Heart left ventricle (tissue), 13 donors: Measurements from ENCODE around the gene IFNGR2.

Experiments
- POLR2A ChIP-seq, 2 donors: fragments of 450-650 bp; IDR thresholded peaks; one replicate each; pipeline ENCODE4 v1.6.1; 2017; ENCODE audit warnings: antibody characterized with exemption in 2 of 2, mild to moderate bottlenecking in 2 of 2, moderate library complexity in 2 of 2
- TF ChIP-seq, protein P1 (sequence below), 12 donors: fragments of 200-600 bp; sonication (generic) in 4 of 12; IDR thresholded peaks; one replicate each; pipeline versions ENCODE4 v1.5.0 to v1.8.0; 2018 to 2022; ENCODE audit warnings: antibody characterized with exemption in 12 of 12, mild to moderate bottlenecking in 5 of 12
- donor health status: ischemic (EF 13 %, LVEDD 7.1; RV severe dilation, severe dysfunction).
- donor health status: DM: no; HTN: yes; CAD: no.
- donor health status: DM: no; HTN: no; CAD: no.
- donor health status: ischemic (EF 25% LVEDD 6.9; RV normal size, moderate dysfunction).
- donor health status: ischemic (EF 25% LVEDD 5.7; RV mildly dilated, moderate dysfunction).
- donor health status: ischemic (EF 35%, LVEDD 5.7; RV mildly dilated, moderate dysfunction).
- donor health status: nonischemic (EF 11% LVEDD 7.7; RV severe dilation, severe dysfunction).
- donor health status: DM: yes; HTN: yes; CAD: no.
- donor health status: PGD.
- donor health status: ischemic (EF 29% LVEDD 5.4; RV normal size, mild dysfunction).
- donor health status: nonischemic (EF 23%, LVEDD 6.1; RV moderate dilation, normal function).

GRCh38 chr21:33362044-33362555, 41.1 kb upstream of the IFNGR2 start:
- TF ChIP-seq, protein P1, sequence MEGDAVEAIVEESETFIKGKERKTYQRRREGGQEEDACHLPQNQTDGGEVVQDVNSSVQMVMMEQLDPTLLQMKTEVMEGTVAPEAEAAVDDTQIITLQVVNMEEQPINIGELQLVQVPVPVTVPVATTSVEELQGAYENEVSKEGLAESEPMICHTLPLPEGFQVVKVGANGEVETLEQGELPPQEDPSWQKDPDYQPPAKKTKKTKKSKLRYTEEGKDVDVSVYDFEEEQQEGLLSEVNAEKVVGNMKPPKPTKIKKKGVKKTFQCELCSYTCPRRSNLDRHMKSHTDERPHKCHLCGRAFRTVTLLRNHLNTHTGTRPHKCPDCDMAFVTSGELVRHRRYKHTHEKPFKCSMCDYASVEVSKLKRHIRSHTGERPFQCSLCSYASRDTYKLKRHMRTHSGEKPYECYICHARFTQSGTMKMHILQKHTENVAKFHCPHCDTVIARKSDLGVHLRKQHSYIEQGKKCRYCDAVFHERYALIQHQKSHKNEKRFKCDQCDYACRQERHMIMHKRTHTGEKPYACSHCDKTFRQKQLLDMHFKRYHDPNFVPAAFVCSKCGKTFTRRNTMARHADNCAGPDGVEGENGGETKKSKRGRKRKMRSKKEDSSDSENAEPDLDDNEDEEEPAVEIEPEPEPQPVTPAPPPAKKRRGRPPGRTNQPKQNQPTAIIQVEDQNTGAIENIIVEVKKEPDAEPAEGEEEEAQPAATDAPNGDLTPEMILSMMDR (IDR thresholded peaks at IDR 0.05) = no peak
- no peak for TF ChIP-seq POLR2A (IDR thresholded peaks at IDR 0.05)
